LNCaP clone FGC (cell line): ENCODE results near the gene SERPINA12.
"Not testable (repeated sequence)": the region's sequence is repeated elsewhere in the genome, so short reads cannot be mapped to it uniquely, and the experiment has no call there.

Source experiments
- DNase-seq: peaks from one replicate; pipeline ENCODE4 v3.0.0-alpha.2; 2011; ENCODE audit warnings: low read depth
- H3K4me3 ChIP-seq: 2 replicates; pipeline ENCODE4 v1.5.1; 2011; ENCODE audit warnings: mild to moderate bottlenecking, low read depth, low read length, control low read depth
- CTCF ChIP-seq: IDR thresholded peaks from 2 replicates; pipeline ENCODE4 v1.5.1; 2012; ENCODE audit warnings: mild to moderate bottlenecking; ENCODE audit not compliant: control insufficient read depth, insufficient read depth; ENCODE audit errors: extremely low read depth

SERPINA12 gene

GRCh38 chr14:94521375-94522114 lies 12.3 kb upstream of the SERPINA12 start:
- DNase-seq, result no peak
- H3K4me3 ChIP-seq, result no peak overlapping the region
- TF ChIP-seq CTCF, result no peak

GRCh38 chr14:94517641-94518257 lies 8.5 kb upstream of the SERPINA12 start:
- TF ChIP-seq CTCF, result no peak
- no peak for DNase-seq
- H3K4me3 ChIP-seq, result no peak overlapping the region

- TF ChIP-seq CTCF, result no peak
- H3K4me3 ChIP-seq, result no peak overlapping the region
These were observed 8.0 kb upstream of the SERPINA12 start for GRCh38 chr14:94517248-94517640.

GRCh38 chr14:94515856-94516255 lies 6.6 kb upstream of the SERPINA12 start:
- no peak for DNase-seq
- TF ChIP-seq CTCF, result no peak
- no peak overlapping the region for H3K4me3 ChIP-seq

More at GRCh38 chr14:94517248-94517640, 8.0 kb upstream of the SERPINA12 start:
- no peak for DNase-seq

GRCh38 chr14:94515426-94515825 lies 6.2 kb upstream of the SERPINA12 start:
- H3K4me3 ChIP-seq, result no peak overlapping the region
- no peak for DNase-seq
- TF ChIP-seq CTCF, result no peak

GRCh38 chr14:94514351-94514750 lies 5.1 kb upstream of the SERPINA12 start:
- TF ChIP-seq CTCF, result no peak
- no peak for DNase-seq
- H3K4me3 ChIP-seq, result no peak overlapping the region

- not testable (repeated sequence) for DNase-seq, H3K4me3 ChIP-seq
These were observed 1.2 kb upstream of the SERPINA12 start for GRCh38 chr14:94510481-94510880.
